Renal pelvis (tissue), 12 donors: ENCODE data around the gene TCF20. TPM values are rescaled to one million over a fixed set of nuclear protein-coding genes. Genes with fewer than 3 reads are reported as not detected.

Experiments used
- DNase-seq: peaks from one replicate; pipeline ENCODE4 v3.0.0-alpha.2; 2013
- long read RNA-seq, 16 experiments: transcript quantifications; one replicate each; lab custom pipeline, GENCODE V29; 2026
- polyA plus RNA-seq, 3 donors: library from polyadenylated mRNA; unstranded; fragments of 120-200 nt; gene quantifications; one replicate each; pipeline ENCODE4 v1.2.1, GENCODE V29; 2013; ENCODE audit not compliant: insufficient read length in 3 of 3

The TCF20 gene
- 10 to 100 TPM; 28.7 to 29.5 (median 29.2) TPM for polyA plus RNA-seq
- long read RNA-seq, donor 1, full-length matches to known transcripts: 1 of 1 reads
- long read RNA-seq, donor 1, partial matches to known transcripts: 0 of 1 reads
- long read RNA-seq, donor 1, other reads (novel, unspliced or antisense): 0 of 1 reads
- long read RNA-seq, donor 2, full-length matches to known transcripts: 4 of 10 reads
- long read RNA-seq, donor 2, partial matches to known transcripts: 0 of 10 reads
- long read RNA-seq, donor 2, other reads (novel, unspliced or antisense): 6 of 10 reads
- long read RNA-seq, donor 3, full-length matches to known transcripts: 7 of 7 reads
- long read RNA-seq, donor 3, partial matches to known transcripts: 0 of 7 reads
- long read RNA-seq, donor 3, other reads (novel, unspliced or antisense): 0 of 7 reads
- long read RNA-seq, donor 4, full-length matches to known transcripts: 4 of 9 reads
- long read RNA-seq, donor 4, partial matches to known transcripts: 0 of 9 reads
- long read RNA-seq, donor 4, other reads (novel, unspliced or antisense): 5 of 9 reads
- long read RNA-seq, donor 5, full-length matches to known transcripts: 4 of 9 reads
- long read RNA-seq, donor 5, partial matches to known transcripts: 0 of 9 reads
- long read RNA-seq, donor 5, other reads (novel, unspliced or antisense): 5 of 9 reads
- long read RNA-seq, donor 6, full-length matches to known transcripts: 7 of 16 reads
- long read RNA-seq, donor 6, partial matches to known transcripts: 0 of 16 reads
- long read RNA-seq, donor 6, other reads (novel, unspliced or antisense): 9 of 16 reads
- long read RNA-seq, donor 7, full-length matches to known transcripts: 13 of 31 reads
- long read RNA-seq, donor 7, partial matches to known transcripts: 18 of 31 reads
- long read RNA-seq, donor 7, other reads (novel, unspliced or antisense): 0 of 31 reads
- long read RNA-seq, donor 8, full-length matches to known transcripts: 6 of 6 reads
- long read RNA-seq, donor 8, partial matches to known transcripts: 0 of 6 reads
- long read RNA-seq, donor 8, other reads (novel, unspliced or antisense): 0 of 6 reads
- long read RNA-seq, donor 9, full-length matches to known transcripts: 10 of 15 reads
- long read RNA-seq, donor 9, partial matches to known transcripts: 0 of 15 reads
- long read RNA-seq, donor 9, other reads (novel, unspliced or antisense): 5 of 15 reads
- long read RNA-seq, donor 10, full-length matches to known transcripts: 5 of 10 reads
- long read RNA-seq, donor 10, partial matches to known transcripts: 0 of 10 reads
- long read RNA-seq, donor 10, other reads (novel, unspliced or antisense): 5 of 10 reads
- long read RNA-seq, donor 11, full-length matches to known transcripts: 8 of 17 reads
- long read RNA-seq, donor 11, partial matches to known transcripts: 0 of 17 reads
- long read RNA-seq, donor 11, other reads (novel, unspliced or antisense): 9 of 17 reads
- long read RNA-seq, donor 12, full-length matches to known transcripts: 7 of 14 reads
- long read RNA-seq, donor 12, partial matches to known transcripts: 7 of 14 reads
- long read RNA-seq, donor 12, other reads (novel, unspliced or antisense): 0 of 14 reads
- long read RNA-seq, donor 13, full-length matches to known transcripts: 4 of 4 reads
- long read RNA-seq, donor 13, partial matches to known transcripts: 0 of 4 reads
- long read RNA-seq, donor 13, other reads (novel, unspliced or antisense): 0 of 4 reads
- long read RNA-seq, donor 14, full-length matches to known transcripts: 18 of 31 reads
- long read RNA-seq, donor 14, partial matches to known transcripts: 13 of 31 reads
- long read RNA-seq, donor 14, other reads (novel, unspliced or antisense): 0 of 31 reads
- long read RNA-seq, donor 15, full-length matches to known transcripts: 5 of 13 reads
- long read RNA-seq, donor 15, partial matches to known transcripts: 0 of 13 reads
- long read RNA-seq, donor 15, other reads (novel, unspliced or antisense): 8 of 13 reads
- long read RNA-seq, donor 16, full-length matches to known transcripts: 15 of 20 reads
- long read RNA-seq, donor 16, partial matches to known transcripts: 5 of 20 reads
- long read RNA-seq, donor 16, other reads (novel, unspliced or antisense): 0 of 20 reads

DNA sequence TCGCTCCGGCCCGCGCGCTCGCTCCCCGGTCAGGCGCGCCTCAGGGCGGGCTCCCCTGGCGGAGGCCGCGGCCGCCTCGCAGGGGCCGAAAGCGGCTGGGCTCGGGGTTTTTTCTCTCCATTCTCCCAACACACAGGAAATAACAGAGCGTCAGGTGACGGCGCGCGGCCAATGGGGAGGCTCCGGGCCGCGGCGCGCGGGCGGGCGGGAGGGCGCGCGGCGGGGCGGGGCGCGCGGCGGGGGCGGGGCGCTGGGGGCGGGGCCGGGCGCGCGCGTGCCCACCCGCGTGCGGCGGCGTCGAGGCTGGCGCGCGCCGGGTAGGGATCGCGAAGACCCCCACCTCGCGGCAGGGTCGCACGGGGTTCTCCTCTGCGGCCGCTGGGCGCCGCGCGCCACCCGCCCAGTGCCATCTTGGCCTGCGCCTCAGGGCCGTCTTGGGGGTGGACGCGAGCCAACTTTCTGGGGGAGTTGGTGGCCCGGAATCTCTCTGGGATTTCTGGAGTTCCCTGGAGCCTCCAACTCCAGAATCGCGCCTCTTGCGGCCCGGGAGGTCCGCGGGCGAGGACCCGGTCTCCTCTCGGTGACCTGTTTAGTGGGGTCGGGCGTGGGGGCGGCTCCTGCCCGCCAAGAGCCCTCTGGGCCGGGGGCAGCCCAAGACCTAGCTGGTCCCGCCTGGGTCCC is at the start of gene TCF20:
TCF20 (minus strand) TSS at position 144 of the 681 bp plus-strand sequence. CDS start 55,348 bp downstream, outside the sequence.
- peak; percentile 81 for DNase-seq

GRCh38 chr22:42319386-42319785 is 48.9 kb upstream of the TCF20 start:
- DNase-seq: no peak

- DNase-seq: no peak
Measured at GRCh38 chr22:42318967-42319366, 48.5 kb upstream of the TCF20 start.

DNA sequence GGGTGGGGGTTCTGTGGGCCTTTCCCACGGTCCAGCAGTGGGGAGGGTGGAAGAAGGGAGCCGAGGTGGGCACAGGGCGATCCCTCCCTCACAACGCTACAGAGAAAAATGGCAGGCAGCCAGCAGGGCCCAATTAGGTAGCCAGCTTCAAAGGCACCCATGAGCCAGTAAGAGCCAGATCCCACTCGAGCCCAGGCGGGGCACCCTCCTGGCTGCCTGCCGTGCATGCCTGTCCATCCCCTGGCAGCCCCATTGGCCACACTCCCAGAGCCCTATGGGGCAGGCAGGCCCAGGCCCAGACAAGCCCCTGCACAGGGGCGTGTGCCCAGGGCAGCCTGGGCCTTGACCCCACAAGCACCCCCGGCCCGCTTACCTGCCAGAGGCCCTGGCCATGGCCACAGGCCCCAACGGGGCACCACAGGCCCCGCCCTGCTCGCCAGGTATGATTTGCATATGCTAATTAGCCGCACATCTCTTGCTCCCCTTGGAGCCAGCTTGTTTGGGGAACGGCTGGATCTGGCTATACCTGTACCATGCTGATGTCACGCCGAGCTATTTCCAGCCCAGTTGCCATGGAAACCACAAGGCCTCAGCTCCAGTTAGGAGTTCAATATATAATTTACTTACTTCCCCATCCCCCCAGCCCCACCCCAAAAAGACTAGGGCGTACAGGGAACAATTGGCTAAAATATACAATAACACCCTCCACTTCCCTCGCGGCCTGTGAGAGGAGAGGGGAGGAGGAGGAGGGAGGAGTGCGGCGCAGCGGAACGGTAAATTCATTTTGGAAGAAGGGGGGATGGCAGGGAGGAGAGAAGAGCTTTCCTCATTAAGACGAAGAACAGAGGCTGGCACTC is 47.5 kb upstream of the TCF20 start:
- DNase-seq: no peak

GRCh38 chr22:42317008-42317407 is 46.6 kb upstream of the TCF20 start:
- DNase-seq: no peak

- DNase-seq: no peak
Measured at GRCh38 chr22:42315392-42315756, 44.9 kb upstream of the TCF20 start.

- no peak for DNase-seq
Measured at GRCh38 chr22:42314709-42315391, 44.4 kb upstream of the TCF20 start.

GRCh38 chr22:42313804-42314581 is 43.5 kb upstream of the TCF20 start:
- DNase-seq: no peak

- DNase-seq: no peak
Measured at GRCh38 chr22:42313204-42313603, 42.8 kb upstream of the TCF20 start.

DNA sequence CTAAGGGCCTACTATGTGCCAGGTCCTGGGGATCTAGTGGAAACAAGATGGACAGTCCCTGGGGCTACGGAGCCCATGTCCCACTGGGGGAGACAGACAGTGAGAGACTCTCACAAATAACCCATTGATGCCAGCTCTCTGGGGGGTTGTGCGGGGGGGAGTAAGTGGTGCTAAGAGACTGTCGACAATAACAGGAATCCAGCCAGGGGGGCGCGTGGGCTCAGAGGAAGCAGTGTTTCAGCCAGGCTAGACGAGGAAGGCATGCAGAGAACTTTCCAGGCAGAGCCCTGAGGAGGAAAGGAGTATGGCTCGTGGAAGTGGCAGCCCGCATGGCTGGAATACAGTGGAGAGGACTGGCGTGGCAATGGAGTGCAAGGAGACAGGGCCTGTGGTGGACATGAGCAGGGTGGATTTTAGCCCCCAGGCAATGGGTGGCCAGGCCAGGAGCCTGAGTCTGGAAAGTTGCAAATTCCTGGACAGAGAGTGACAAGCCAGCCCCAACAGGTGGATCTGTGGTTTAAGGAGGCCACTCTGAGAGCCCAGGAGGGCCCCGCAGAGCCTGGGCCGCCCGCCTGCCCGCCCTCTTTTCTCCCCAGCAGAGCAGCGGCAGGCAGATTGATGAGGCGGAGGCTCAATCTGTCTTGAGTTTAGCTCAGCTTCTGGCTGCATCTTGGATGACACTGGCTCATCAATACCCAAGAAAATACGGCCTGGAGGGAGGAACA is 40.0 kb upstream of the TCF20 start:
- no peak for DNase-seq

- DNase-seq: no peak
Measured at GRCh38 chr22:42309865-42310264, 39.4 kb upstream of the TCF20 start.

GRCh38 chr22:42308892-42309468 is 38.5 kb upstream of the TCF20 start:
- DNase-seq: peak; percentile 64

DNA sequence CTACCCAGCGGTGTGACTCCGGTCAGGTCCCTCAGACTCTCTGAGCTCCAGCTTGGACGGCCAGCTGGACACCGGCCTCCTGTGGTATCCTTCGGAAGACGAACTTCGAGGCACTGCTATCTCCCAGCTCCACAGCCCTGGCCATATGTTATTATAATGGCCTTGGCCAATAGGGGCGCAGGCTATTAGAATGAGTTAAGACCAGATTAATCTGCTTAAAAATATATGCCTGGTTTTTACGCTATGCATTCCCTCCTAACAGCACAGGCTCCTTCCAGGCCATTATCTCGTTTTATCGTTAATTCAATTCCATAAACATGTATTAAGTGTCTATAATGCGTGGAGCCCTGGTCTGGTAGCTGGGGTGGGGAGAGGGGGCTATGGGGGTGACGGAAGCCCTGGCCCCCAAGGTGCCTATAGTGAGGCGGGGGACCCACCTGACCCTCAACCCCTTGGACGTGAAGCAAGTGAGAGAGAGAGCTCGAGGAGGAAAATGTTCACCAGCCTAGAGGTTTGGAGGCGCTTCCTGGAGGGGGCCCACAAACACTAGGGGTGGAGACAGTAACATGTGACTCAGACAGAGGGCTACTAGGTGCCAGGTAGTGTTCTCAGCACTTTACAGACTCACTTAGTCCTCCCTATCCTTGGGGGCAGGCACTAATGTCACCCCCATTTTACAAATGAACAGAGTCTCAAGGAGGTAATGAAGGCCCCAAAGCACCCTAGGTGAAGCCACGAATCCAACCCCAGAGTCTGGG is 37.5 kb upstream of the TCF20 start:
- DNase-seq: no peak

DNA sequence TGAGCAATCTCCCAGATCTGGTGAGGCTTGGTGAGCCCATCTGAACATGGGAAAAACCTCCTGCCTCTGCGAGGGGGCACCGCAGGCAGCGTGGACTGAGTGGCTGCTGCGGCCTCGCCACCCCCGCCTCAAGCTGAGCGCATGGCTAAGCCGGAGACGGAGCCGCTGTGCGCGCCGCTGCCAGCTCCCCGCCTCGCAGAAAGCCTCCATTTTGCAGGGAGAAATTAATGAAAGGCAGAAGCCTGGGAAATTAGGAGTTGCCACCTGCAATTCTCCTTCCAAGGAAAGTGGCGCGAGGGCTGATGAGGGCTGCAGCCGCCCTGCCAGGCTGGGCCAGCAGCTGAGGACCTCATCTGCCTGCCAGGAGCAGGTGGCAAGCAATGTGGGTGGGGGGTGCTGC is 35.6 kb upstream of the TCF20 start:
- DNase-seq: no peak

DNA sequence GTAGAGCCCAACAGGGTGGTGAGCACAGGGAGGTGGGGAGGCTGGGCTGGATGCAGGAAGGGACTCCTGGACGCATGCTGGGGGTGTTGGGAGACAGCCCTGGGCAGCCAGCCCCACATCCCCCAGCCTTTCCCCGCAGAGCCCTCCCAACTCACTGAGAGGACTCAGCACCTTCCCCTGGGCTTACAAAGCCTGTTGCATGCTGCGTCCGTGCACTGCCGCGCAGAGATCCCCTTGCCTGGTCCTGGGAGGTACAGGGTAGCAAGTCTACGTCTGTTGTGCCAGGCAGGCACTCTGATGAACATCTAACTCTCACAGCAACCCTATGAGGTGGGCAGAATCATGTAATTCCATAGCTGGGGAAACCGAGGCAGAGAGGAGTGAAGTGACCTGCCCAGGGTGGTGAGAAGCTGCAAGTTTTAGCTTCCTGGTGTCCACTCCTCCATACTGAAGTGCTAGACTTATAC is 33.9 kb upstream of the TCF20 start:
- no peak for DNase-seq
